CD4-positive, CD25-positive, alpha-beta regulatory T cell (primary cell): ENCODE results near the gene ORM1. TPM values are rescaled to one million over a fixed set of nuclear protein-coding genes. Genes with fewer than 3 reads are reported as not detected.

Source experiments
- ATAC-seq, 2 donors: fragments of 150-1000 bp; cut with Tn5 transposase; one replicate each; pipeline ENCODE4 v1.10.0; 2021; ENCODE audit warnings: low read depth in 2 of 2, moderate number of reproducible peaks in 2 of 2, moderate library complexity in 1 of 2
- DNase-seq, 3 donors: peaks; one replicate each; pipeline versions ENCODE4 v3.0.0 to v3.0.0-alpha.2; 2012 to 2022; ENCODE audit warnings: mixed read lengths in 1 of 3
- H3K27ac ChIP-seq: one replicate; pipeline ENCODE4 v1.7.0; 2013; ENCODE audit warnings: mild to moderate bottlenecking, low read length; ENCODE audit not compliant: insufficient read depth, poor library complexity, severe bottlenecking
- H3K27me3 ChIP-seq: one replicate; pipeline ENCODE4 v1.7.0; 2013; ENCODE audit warnings: low read length; ENCODE audit not compliant: control insufficient read depth, insufficient read depth
- H3K36me3 ChIP-seq: one replicate; pipeline ENCODE4 v1.7.0; 2013; ENCODE audit warnings: mild to moderate bottlenecking, low read length, moderate library complexity; ENCODE audit not compliant: control insufficient read depth, insufficient read depth
- H3K4me1 ChIP-seq: 2 replicates; pipeline ENCODE4 v1.7.0; 2013; ENCODE audit warnings: mild to moderate bottlenecking, low read length; ENCODE audit not compliant: insufficient read depth, control insufficient read depth, poor library complexity, severe bottlenecking
- H3K4me3 ChIP-seq: one replicate; pipeline ENCODE4 v1.7.0; 2013; ENCODE audit warnings: low read depth, mild to moderate bottlenecking, low read length, moderate library complexity
- H3K9me3 ChIP-seq, 2 experiments: 1 replicate in 1 of 2; 2 replicates in 1 of 2; pipeline ENCODE4 v1.7.0; 2013; ENCODE audit warnings: low read length in 2 of 2, mild to moderate bottlenecking in 1 of 2, moderate library complexity in 1 of 2; ENCODE audit not compliant: control insufficient read depth in 2 of 2
- H3K27ac Mint-ChIP-seq, 3 donors: one replicate each; pipeline ENCODE4 v1.8.0; 2020 to 2022; ENCODE audit warnings: mild to moderate bottlenecking in 3 of 3, mixed read lengths in 3 of 3, moderate library complexity in 2 of 3
- H3K27me3 Mint-ChIP-seq: one replicate; pipeline ENCODE4 v1.8.0; 2022; ENCODE audit warnings: mild to moderate bottlenecking, mixed read lengths
- H3K36me3 Mint-ChIP-seq: one replicate; pipeline ENCODE4 v1.8.0; 2020; ENCODE audit warnings: mixed read lengths
- H3K4me1 Mint-ChIP-seq, 4 donors: one replicate each; pipeline ENCODE4 v1.8.0; 2020 to 2022; ENCODE audit warnings: mixed read lengths in 4 of 4, mild to moderate bottlenecking in 1 of 4
- H3K4me3 Mint-ChIP-seq, 4 donors: one replicate each; pipeline ENCODE4 v1.8.0; 2020 to 2022; ENCODE audit warnings: mild to moderate bottlenecking in 4 of 4, mixed read lengths in 4 of 4, moderate library complexity in 3 of 4
- H3K9me3 Mint-ChIP-seq, 7 donors: one replicate each; pipeline ENCODE4 v1.8.0; 2020 to 2022; ENCODE audit warnings: mixed read lengths in 7 of 7, mild to moderate bottlenecking in 3 of 7, moderate library complexity in 2 of 7
- polyA plus RNA-seq, 4 donors: library from polyadenylated mRNA; unstranded; fragments of 300-500 nt; fragmentation: Illumina TruSeq; gene quantifications; one replicate each; pipeline ENCODE4 v1.2.3, GENCODE V29; 2021
- total RNA-seq: library from RNA; stranded (reverse); gene quantifications from one replicate; pipeline ENCODE4 v1.2.3, GENCODE V29; 2022

ORM1 gene
- total and polyA plus RNA-seq, 5 donors from 2014 or later: not detected

- Mint-ChIP-seq H3K27me3 (no peaks in the 10 kb centered on the region), H3K9me3 (no peaks in the 10 kb centered on the region), H3K36me3 (peaks cover 65% of the 10 kb centered on the region), H3K27ac (peak overlapping the region; percentile 95 to 97 (median 96)), H3K4me1 (peaks cover 23 to 94% (median 62%) of the 10 kb centered on the region in 4 donors), H3K4me3 (peak overlapping the region in 3 of 4 donors; percentile 8 to 41 (median 29))
- Histone ChIP-seq H3K27ac (peak overlapping the region; percentile 98), H3K27me3 (no peaks in the 10 kb centered on the region), H3K4me3 (peak overlapping the region; percentile 26), H3K36me3 (peaks cover 93% of the 10 kb centered on the region), H3K4me1 (peaks cover 84% of the 10 kb centered on the region), H3K9me3 (no peaks in the 10 kb centered on the region)
- DNase-seq (no peak), ATAC-seq (no peak)
Observed at GRCh38 chr9:114364134-114365041, 41.5 kb downstream of the ORM1 start.

GRCh38 chr9:114365194-114365593, 42.3 kb downstream of the ORM1 start:
- peaks cover 27 to 95% (median 66%) of the 10 kb centered on the region in 4 donors for H3K4me1 Mint-ChIP-seq
- Histone ChIP-seq H3K36me3 (peaks cover 93% of the 10 kb centered on the region), H3K4me3 (no peak overlapping the region), H3K4me1 (peaks cover 92% of the 10 kb centered on the region), H3K9me3 (no peaks in the 10 kb centered on the region), H3K27me3 (no peaks in the 10 kb centered on the region), H3K27ac (peak overlapping the region; percentile 98)
- no peak overlapping the region for H3K4me3 Mint-ChIP-seq
- H3K27me3 Mint-ChIP-seq: no peaks in the 10 kb centered on the region
- no peak for DNase-seq
- H3K27ac Mint-ChIP-seq: peak overlapping the region in 1 of 3 donors; percentile 96
- peaks cover 63% of the 10 kb centered on the region for H3K36me3 Mint-ChIP-seq
- ATAC-seq: no peak
- peaks cover 0 to 2% (median 0%) of the 10 kb centered on the region in 7 donors for H3K9me3 Mint-ChIP-seq

GRCh38 chr9:114366334-114367128, 43.6 kb downstream of the ORM1 start:
- Mint-ChIP-seq H3K4me3 (peak overlapping the region; percentile 27 to 93 (median 70)), H3K4me1 (peaks cover 27 to 93% (median 60%) of the 10 kb centered on the region in 4 donors), H3K36me3 (peaks cover 50% of the 10 kb centered on the region), H3K27ac (peak overlapping the region; percentile 88 to 95 (median 92)), H3K9me3 (peaks cover 0 to 2% (median 0%) of the 10 kb centered on the region in 7 donors), H3K27me3 (no peaks in the 10 kb centered on the region)
- H3K4me1 ChIP-seq: peaks cover 98% of the 10 kb centered on the region
- ATAC-seq (peak; percentile 30 to 49), DNase-seq (peak in 1 of 3 donors; percentile 61)
- H3K36me3 ChIP-seq: peaks cover 92% of the 10 kb centered on the region
- H3K4me3 ChIP-seq: peak overlapping the region; percentile 67
- no peaks in the 10 kb centered on the region for H3K9me3 ChIP-seq
- H3K27me3 ChIP-seq: no peaks in the 10 kb centered on the region
- peak overlapping the region; percentile 98 for H3K27ac ChIP-seq

- Histone ChIP-seq H3K4me1 (peaks cover 98% of the 10 kb centered on the region), H3K27ac (peak overlapping the region; percentile 98), H3K4me3 (peak overlapping the region; percentile 67), H3K9me3 (no peaks in the 10 kb centered on the region), H3K27me3 (no peaks in the 10 kb centered on the region), H3K36me3 (peaks cover 84% of the 10 kb centered on the region)
- peaks cover 0 to 2% (median 0%) of the 10 kb centered on the region in 7 donors for H3K9me3 Mint-ChIP-seq
- H3K27ac Mint-ChIP-seq: peak overlapping the region; percentile 88 to 95 (median 92)
- no peak for ATAC-seq
- peaks cover 27 to 95% (median 68%) of the 10 kb centered on the region in 4 donors for H3K4me1 Mint-ChIP-seq
- DNase-seq: no peak
- H3K27me3 Mint-ChIP-seq: no peaks in the 10 kb centered on the region
- peaks cover 53% of the 10 kb centered on the region for H3K36me3 Mint-ChIP-seq
- H3K4me3 Mint-ChIP-seq: peak overlapping the region; percentile 27 to 93 (median 70)
Observed at GRCh38 chr9:114367366-114367765, 44.5 kb downstream of the ORM1 start.

- Histone ChIP-seq H3K4me3 (no peak overlapping the region), H3K4me1 (peaks cover 98% of the 10 kb centered on the region), H3K9me3 (no peaks in the 10 kb centered on the region), H3K27ac (peak overlapping the region; percentile 98), H3K36me3 (peaks cover 78% of the 10 kb centered on the region), H3K27me3 (no peaks in the 10 kb centered on the region)
- Mint-ChIP-seq H3K27me3 (no peaks in the 10 kb centered on the region), H3K9me3 (peaks cover 0 to 2% (median 0%) of the 10 kb centered on the region in 7 donors), H3K27ac (peak overlapping the region; percentile 81 to 92 (median 88)), H3K4me1 (peaks cover 28 to 96% (median 68%) of the 10 kb centered on the region in 4 donors), H3K4me3 (peak overlapping the region in 3 of 4 donors; percentile 56 to 93 (median 73)), H3K36me3 (peaks cover 49% of the 10 kb centered on the region)
- ATAC-seq (no peak), DNase-seq (no peak)
Observed at GRCh38 chr9:114367772-114368569, 45.1 kb downstream of the ORM1 start.

- Histone ChIP-seq H3K27ac (peak overlapping the region; percentile 98), H3K27me3 (no peaks in the 10 kb centered on the region), H3K4me3 (peak overlapping the region; percentile 35), H3K36me3 (peaks cover 72% of the 10 kb centered on the region), H3K4me1 (peaks cover 98% of the 10 kb centered on the region), H3K9me3 (no peaks in the 10 kb centered on the region)
- peaks cover 22 to 96% (median 64%) of the 10 kb centered on the region in 4 donors for H3K4me1 Mint-ChIP-seq
- no peak for ATAC-seq
- H3K27me3 Mint-ChIP-seq: no peaks in the 10 kb centered on the region
- peak overlapping the region; percentile 72 to 94 (median 88) for H3K27ac Mint-ChIP-seq
- H3K4me3 Mint-ChIP-seq: peak overlapping the region in 3 of 4 donors; percentile 61 to 93 (median 75)
- peaks cover 0 to 2% (median 0%) of the 10 kb centered on the region in 7 donors for H3K9me3 Mint-ChIP-seq
- peaks cover 45% of the 10 kb centered on the region for H3K36me3 Mint-ChIP-seq
- DNase-seq: no peak
Observed at GRCh38 chr9:114369216-114370130, 46.6 kb downstream of the ORM1 start.
